ENCODE measurements around the gene LONRF3.

The LONRF3 gene

DNA sequence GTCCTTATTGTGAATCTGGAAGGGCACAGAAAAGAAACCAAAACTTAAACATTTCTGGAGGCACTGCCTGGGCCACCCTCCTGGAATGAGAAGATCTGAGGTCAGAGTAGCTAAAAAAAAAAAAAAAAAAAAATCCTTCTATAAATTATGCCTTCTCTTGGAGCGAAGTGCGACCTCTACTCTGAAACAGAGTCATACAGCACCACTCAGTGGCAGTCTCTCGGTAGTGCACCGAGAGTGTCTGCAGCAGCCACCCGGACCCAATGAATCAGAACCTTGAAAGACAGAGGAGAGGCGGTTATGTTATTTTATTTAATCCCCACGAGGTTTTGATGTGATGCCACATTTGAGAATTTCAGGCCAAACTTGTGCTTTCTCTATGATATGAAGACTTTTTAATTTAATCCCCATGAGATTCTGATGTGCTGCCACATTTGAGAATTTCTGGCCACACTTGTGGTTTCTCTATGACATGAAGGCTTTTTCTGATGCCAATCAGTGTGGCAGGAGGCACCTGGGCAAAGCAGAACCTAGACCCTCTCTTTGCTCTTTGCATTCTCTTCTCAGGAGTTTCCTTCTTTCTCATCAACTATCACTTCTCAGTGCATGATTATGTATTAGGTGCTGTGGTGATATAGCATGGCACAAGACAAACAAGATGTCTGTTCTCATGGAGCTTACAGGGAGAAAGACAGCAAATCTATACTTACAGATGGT lies 92.8 kb downstream of the LONRF3 start:
- Histone ChIP-seq H3K9me3 (ENCODE audit: control insufficient read depth in 1 of 2, low read length in 2 of 2) (no peaks in the 10 kb centered on the region), H3K27me3 (ENCODE audit: control insufficient read depth in 1 of 2, insufficient read depth in 2 of 2, low read length in 2 of 2) (no peaks in the 10 kb centered on the region), H3K9ac (ENCODE audit: low read depth in 1 of 2, low read length in 2 of 2) (no peak overlapping the region), H3K36me3 (ENCODE audit: control insufficient read depth in 1 of 2, insufficient read depth in 2 of 2, low read length in 2 of 2) (no peaks in the 10 kb centered on the region), H3K27ac (ENCODE audit: low read depth, low read length) (no peak overlapping the region), H3K4me1 (ENCODE audit: control insufficient read depth in 1 of 2, insufficient read depth in 2 of 2, low read length in 2 of 2) (no peaks in the 10 kb centered on the region), H3K4me3 (ENCODE audit: low read depth in 1 of 2, low read length in 2 of 2) (no peak overlapping the region)

Data from duodenal mucosa (tissue), 2 donors.